GM18511 (cell line): Measurements from ENCODE around the gene UGT1A9.

Experiments
- ATAC-seq: cut with Tn5 transposase; IDR thresholded peaks from one replicate; pipeline ENCODE4 v1.9.1; 2021; ENCODE audit warnings: mild to moderate bottlenecking, moderate library complexity; ENCODE audit not compliant: unreplicated experiment

UGT1A9 gene

GRCh38 chr2:233813236-233814055 is 141.7 kb downstream of the UGT1A9 start:
- no peak for ATAC-seq

GRCh38 chr2:233814056-233814835 is 142.5 kb downstream of the UGT1A9 start:
- ATAC-seq: no peak

GRCh38 chr2:233815861-233816260 is 144.2 kb downstream of the UGT1A9 start:
- ATAC-seq: no peak

GRCh38 chr2:233816334-233816733 is 144.6 kb downstream of the UGT1A9 start:
- ATAC-seq: no peak

- no peak for ATAC-seq
These were observed 145.1 kb downstream of the UGT1A9 start for GRCh38 chr2:233816771-233817170.

- no peak for ATAC-seq
These were observed 145.7 kb downstream of the UGT1A9 start for GRCh38 chr2:233817361-233817911.

- ATAC-seq: no peak
These were observed 146.4 kb downstream of the UGT1A9 start for GRCh38 chr2:233817995-233818638.

- ATAC-seq: no peak
These were observed 147.2 kb downstream of the UGT1A9 start for GRCh38 chr2:233818639-233819621.

- no peak for ATAC-seq
These were observed 148.4 kb downstream of the UGT1A9 start for GRCh38 chr2:233819884-233820773.

GRCh38 chr2:233820774-233821105 is 149.0 kb downstream of the UGT1A9 start:
- no peak for ATAC-seq

GRCh38 chr2:233821196-233821595 is 149.5 kb downstream of the UGT1A9 start:
- ATAC-seq: no peak

GRCh38 chr2:233821709-233822100 is 150.0 kb downstream of the UGT1A9 start:
- no peak for ATAC-seq

GRCh38 chr2:233822101-233822771 is 150.5 kb downstream of the UGT1A9 start:
- ATAC-seq: no peak
